ELR (cell line): ENCODE results near the gene HMCN1.
"Not testable (repeated sequence)": the region's sequence is repeated elsewhere in the genome, so short reads cannot be mapped to it uniquely, and the experiment has no call there.

Experiments
- DNase-seq: peaks from one replicate; pipeline ENCODE4 v3.0.0-alpha.2; 2015; ENCODE audit warnings: low read depth

Gene HMCN1

DNA sequence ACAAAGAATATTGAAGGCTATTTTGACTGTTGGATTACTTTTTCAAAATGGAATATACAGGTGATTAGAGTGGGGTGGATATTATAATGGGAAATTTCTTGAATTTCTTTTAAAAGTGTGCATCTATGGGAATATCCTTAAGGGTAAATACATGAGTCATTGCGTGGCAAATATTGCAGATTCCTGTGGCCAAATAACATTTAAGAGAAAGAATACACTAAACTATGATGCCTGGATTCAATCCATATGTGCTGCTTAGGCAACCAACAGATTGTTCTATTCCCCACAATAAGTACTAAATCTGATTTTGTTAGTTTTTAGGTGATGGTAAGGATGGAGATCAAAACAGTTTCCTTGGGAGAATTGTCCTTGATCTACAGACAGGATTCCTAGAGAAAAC lies 119.5 kb downstream of the HMCN1 start:
- DNase-seq: peak; percentile 86

DNA sequence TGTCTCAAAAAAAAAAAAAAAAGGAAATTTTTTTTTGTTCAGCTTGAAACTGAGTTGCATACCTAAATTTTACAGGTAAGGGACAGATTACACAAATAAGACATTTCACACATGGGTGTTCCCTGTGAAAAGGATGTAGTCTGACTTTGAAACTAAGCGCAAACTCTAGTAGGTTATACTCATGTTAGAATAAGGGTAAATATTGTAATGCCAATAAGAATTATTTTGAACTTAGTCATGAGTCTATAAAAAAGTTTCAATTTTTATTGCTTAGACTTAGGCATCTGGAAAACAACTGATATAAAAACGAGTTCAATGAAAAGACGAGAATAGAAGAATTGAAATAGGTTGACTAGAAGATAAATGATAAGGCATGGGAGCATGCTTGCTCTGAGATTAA lies 122.3 kb downstream of the HMCN1 start:
- no peak for DNase-seq

DNA sequence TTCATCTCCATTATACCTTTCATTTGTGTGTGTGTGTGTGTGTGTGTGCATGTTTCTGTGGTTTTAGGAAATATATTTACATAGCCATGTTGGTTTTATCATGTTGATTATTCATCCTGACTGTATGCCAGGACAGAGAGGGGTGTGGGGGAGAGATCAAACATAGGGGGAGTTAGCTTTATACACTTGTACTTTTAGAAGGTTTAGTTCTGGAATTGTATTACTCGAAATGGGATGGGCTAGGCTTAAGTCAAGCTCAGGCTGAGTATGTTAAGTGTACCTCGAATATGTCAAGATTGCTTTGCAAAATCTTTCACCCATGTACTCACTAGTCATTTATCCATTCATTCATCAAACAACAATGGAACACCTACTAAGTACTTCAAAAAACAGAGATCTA lies 123.3 kb downstream of the HMCN1 start:
- DNase-seq: peak; percentile 4

DNA sequence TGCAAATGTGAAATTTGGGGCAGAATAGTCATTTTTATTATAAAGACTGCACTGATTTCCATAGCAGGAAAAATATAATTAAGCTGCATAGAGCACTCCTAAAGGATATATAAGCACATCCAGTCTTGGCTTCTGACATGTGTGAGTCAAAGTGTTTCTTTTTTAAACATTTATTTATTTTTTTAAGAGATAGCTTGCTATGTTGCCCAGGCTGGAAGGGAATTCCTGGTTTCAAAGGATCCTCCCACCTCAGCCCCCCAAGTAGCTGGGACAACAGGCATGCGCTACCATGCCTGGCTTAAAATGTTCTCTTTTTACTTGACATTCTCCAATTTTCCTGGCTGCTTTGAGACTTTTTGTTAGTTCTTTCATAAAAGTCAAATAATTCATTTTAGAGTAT lies 126.1 kb downstream of the HMCN1 start:
- DNase-seq: no peak

DNA sequence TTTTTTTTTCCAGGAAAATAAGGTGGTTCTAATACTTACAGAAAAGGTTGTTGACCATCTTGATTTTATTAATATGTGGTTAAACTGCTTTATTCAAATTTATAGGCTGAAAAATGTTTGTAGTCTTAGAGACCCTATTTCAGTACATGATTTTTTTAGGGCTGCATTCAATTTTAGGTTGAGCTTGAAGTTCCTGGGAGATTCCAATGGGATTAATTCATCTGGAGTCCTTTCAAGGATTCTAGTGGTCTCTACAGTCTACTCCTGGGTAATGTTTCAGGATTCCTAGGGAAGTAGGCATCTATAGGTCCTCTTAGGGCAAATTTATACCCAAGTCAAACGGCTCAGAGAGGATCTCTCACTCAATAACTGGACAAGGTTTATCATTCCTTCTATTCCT lies 126.7 kb downstream of the HMCN1 start:
- no peak for DNase-seq

DNA sequence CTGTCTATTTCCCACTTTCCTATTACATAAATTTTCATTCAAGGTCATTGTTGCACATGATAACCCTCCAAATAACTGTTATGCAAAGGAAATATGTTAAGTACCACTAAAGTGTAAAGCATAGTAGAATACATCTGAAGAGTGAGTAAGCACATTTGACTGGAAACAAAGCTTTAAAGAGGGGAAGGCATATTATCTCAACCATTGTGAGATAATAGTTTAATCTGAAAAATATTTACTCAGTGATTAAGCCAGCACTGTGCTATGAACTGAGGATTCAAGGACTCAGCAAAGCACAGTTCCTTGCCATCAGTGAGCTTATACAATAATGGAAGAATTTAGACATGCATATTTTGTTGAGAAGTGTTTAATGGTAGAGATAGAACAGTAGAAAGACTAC lies 127.4 kb downstream of the HMCN1 start:
- no peak for DNase-seq

DNA sequence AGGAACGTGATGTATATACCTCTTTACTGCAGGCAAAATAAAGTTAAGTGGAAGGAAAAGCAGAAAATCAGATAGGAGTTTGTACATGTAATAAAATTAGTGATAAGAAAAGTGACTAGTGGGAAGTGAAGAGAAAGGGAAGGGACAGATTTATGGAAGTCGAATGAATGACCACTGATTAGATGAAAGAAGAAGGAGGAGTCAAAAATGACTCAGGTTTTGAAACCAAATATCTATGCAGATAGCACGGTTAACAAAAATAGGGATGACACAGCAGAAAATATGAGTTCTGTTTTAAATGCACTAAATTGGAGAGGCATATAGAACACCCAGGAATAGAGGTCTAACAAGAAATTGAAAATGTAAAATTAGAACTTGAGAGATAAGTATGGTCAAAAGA lies 128.0 kb downstream of the HMCN1 start:
- DNase-seq: peak; percentile 37

DNA sequence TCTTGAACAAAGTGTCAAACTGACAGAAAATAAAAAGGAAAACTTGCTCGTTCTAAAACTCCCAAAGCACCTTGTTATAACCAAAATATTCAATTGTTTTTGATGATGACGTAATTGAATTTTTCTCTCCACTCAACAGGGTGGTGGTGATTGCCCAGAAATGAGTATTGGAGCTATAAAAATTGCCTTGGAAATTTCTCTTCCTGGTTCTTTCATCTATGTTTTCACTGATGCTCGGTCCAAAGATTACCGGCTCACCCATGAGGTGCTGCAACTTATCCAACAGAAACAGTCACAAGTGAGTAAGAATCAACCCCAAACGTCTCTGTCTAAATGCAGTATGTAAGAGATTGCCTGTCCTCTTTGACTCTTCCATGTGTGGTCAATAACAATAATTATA lies 130.1 kb downstream of the HMCN1 start:
- DNase-seq: peak; percentile 12

DNA sequence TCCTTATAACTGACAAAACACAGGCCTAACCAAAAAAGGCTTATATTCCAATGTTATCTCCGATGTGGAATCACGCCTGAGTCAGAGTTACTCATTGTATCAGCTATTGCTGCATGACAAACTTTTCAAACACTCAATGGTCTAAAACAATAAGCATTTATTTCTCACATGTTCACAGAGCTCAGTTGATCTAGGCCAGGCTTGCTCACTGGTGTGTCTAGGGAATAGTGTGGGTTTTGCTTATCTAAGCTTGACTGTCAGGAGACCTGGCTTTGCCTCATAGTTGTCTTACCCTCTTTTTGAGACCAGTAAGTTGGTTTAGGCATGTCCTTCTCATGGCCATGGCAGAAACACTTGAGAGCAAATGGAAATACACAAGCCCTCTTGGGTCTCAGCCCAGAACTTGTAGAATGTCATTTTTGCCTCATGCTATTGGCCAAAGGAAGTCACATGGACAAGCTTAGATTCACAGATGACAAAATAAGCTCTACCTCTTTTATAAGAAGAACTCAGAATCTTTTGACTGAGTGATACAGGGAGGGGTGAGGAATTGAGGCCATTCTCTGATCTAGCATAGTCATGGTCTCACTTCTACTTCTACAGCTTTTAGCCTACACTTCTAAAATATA lies 130.8 kb downstream of the HMCN1 start:
- DNase-seq: peak; percentile 93

DNA sequence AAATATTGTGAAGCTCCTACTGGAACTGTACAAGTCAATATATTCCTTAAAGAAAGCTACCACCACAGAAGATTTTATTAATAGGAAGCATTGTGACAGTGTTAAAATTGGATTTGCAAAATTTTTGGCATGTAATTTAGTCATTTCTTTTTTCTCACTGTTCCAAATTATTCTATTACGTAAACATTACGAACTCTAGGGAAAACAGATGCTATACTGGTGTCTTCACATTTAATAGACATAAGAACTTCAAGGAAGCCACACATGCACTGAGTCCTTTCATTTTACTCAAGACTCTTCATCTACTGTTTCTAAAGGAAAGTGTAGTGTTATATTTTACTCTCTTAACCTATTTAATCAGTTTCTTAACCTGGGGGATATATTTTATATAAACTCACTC lies 135.4 kb downstream of the HMCN1 start:
- DNase-seq: no peak

DNA sequence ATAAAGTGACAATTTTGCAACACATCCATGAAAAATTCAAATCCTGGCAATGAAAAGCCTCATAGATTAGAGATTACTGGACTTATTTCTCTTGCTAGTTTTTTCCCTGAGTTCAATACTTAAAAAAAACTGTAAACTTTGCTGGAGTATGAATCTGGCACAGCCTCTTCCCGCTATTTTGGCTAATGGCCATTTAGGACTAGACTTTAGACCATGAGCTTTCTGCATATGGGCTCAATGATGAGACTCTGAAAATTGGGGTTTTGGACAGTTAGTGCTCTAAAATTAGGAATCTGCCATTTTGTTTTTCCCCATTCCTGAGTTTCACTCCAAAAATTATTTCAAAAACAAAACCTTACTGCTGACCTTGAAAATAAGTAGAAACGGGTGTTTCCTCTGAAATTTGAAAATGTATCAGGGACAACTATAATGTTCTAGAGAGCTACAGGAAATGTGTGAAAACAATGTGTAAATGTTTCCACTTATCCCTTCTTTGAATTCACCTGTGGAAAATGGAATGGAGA lies 137.5 kb downstream of the HMCN1 start:
- DNase-seq: no peak

DNA sequence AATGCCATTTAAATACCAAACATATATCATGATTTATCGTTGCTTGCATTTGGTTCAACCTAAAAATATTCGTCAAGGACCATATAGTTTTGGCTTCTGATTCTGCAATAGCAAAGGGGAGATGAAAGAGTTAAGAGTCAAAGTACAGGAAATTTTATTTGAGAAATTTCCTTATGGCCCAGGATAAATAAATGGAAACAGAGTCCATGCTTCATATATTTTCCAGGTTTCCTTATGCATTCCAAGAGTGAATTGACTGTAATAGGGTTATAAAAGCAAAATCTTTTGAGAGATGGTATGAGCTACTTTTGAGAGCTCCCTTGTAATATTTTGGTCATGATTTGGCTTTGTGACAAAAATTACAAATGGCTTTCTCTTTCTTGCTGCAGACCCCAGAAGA lies 140.1 kb downstream of the HMCN1 start:
- no peak for DNase-seq

DNA sequence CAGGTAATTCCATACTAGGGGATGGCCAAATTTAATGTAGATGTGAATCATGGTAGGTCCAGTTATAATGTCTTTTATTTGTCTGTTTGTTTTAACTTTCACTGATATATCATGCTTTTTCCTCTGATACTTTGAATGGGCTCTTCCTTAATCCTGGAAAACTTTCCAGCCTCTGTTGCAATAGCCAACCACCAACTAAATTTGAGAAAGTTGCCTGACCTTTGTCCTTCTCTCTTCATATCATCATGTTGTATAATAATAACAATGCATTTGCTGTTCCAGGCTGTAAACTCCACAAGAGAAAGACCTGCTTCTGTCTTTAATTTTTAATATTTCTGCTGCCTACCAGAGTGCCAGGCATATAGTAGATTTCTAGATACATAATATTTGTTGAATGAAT lies 146.1 kb downstream of the HMCN1 start:
- no peak for DNase-seq

DNA sequence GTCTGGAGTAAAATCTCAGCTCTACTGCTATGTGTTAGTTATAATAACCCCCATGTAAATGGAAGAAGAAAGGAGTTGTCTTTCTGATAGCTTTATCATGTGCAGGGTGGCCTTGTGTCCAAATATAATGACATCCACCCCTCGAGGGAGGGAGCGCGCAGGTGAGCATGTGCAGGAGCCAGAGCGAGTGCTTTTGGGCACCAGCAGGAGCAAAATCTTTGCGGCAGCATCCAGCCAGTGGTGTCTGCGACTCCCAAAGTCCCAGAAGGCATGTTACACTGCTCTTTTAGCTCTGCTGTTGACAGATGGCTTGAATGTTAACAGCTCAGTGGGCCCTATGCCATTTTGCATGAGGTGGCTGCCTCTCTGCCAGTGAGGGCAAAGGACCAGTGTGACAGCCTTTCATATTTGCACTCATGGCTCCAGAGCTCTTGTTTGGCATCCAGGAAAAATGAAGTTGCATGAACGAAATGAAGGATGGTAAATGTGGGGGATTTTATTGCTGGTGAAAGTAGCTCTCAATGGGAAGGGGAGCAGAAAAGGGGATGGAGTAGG lies 146.7 kb downstream of the HMCN1 start:
- no peak for DNase-seq

DNA sequence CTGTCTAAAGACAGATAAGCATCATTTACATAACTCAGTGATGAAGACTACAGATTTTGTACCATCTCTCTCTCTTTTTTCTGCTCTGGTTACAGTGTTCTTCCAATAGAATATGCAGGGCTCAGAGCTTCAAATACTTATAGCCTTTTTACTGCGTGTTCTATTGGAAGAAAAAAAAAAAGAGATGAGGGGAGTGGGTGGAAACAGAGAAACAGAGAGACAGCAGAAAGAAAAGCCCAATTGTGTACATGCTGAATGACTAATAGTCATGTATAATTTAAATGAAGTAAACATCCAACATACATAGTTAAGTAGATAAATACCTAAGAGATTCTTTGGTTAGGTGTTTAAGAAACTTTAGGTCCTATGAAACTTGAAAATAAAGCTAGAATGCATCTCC lies 151.9 kb downstream of the HMCN1 start:
- DNase-seq: no peak

DNA sequence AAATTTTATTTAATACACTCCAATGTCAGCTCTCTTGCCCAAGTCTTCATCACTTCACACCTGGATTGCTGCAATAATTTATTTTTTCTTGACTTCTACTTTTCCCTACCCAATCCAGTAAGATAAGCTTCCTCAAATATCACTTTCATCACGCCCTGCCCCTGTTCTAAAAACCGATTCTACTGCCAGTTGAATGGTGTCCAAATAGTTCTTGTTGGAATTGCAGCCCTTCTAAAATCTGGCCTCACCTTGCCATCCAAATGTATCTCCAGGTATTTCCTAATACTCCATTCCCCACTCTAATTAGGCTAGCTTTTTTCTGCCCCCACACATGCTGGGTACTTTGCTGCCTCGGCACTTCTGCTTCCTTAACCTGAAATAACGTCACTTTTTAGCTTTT lies 152.5 kb downstream of the HMCN1 start:
- no peak for DNase-seq

DNA sequence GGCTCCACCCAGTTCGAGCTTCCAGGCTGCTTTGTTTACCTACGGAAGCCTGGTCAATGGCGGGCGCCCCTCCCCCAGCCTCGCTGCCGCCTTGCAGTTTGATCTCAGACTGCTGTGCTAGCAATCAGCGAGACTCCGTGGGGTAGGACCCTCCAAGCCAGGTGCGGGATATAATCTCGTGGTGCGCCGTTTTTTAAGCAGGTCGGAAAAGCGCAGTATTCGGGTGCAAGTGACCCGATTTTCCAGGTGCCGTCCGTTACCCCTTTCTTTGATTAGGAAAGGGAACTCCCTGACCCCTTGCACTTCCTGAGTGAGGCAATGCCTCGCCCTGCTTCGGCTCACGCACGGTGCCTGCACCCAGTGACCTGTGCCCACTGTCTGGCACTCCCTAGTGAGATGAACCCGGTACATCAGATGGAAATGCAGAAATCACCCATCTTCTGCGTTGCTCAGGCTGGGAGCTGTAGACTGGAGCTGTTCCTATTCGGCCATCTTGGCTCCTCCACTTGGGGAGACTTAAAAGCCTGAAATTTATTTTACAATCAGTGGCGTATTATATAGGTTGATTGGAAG lies 158.7 kb downstream of the HMCN1 start:
- not testable (repeated sequence) for DNase-seq

DNA sequence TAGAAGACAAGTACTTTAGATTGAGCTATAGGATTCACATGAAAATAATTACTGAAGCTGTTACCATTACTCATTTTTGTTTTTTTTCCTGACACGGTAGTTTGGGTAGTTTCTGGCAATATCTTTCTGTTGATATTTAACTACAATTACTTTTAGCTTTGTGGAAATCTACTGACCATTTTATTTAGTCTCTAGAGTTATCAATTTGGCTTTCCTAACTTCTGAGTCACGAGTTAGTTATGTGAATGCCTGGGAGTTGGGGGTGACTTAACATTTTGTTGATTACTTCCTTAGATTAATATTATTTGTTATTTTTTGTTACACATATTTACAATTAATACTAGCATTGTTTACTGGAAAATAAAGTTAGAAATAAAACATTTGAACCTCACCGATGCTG lies 160.6 kb downstream of the HMCN1 start:
- peak; percentile 37 for DNase-seq

DNA sequence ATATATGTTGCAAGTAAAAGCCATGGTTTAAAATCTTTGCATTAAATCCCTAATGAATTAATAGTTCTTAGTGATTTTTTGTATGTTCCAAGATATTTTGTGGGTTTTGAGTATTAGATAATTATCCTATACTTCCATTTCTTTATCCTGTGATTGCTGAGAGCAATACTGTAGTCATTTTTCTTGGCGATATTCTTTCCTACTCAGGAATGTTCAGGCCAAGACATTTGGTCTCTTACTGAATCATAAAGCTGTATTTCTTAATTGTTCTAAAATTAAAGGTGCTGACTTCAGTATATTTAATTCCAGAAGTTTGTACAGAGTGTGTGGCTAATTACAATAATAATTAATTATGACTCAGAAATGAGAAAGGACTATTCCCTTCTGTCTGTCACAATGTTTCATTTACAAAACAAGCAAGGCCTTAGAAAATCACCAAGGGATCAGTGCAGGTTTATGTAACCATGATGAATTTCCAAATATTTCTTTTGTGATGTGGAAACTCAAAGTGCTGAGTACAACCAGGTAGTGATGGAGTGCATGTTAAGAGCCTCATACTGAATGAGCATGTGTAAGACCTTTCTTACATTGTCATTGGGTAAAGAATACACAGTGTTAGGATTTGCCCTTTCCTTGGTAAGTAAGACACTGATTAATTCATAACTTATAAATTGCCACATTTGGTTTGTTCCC lies 161.2 kb downstream of the HMCN1 start:
- DNase-seq: no peak

DNA sequence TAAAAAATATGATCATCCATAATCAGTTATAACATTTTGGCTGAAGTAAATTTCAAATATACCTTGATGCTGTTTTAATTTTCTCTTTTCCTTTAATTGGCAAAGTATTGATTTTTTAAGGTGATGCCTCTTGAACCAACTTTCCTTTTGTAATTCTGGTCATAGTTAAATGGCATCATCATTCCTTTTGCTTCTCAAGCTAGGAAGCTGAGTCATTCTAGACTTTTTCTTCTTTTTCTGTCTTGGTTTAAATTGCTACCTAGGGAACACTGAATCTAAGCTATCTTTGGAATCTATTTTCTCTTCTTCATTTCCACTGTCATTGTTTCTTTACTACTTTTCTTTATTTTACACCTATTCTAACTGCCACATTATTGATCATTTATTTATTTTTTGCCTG lies 162.7 kb downstream of the HMCN1 start:
- DNase-seq: peak; percentile 3

DNA sequence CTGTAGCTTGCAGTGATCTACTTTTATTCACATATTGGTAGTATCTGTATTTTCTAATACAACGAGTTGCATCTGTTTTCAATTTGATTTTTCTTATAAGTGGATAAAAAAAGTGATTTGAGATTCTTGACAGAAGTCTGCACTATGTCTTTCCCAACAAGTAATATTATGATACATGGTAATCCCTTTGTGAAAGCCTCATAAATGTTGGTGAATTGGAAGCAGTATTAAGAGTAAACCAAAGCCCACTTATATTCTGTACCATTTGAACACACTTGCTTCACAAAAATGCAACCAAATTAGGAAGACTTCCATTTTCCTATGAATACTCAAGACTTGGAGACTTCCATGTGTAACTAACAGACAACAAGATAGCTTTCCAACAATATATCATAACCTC lies 172.0 kb downstream of the HMCN1 start:
- no peak for DNase-seq

DNA sequence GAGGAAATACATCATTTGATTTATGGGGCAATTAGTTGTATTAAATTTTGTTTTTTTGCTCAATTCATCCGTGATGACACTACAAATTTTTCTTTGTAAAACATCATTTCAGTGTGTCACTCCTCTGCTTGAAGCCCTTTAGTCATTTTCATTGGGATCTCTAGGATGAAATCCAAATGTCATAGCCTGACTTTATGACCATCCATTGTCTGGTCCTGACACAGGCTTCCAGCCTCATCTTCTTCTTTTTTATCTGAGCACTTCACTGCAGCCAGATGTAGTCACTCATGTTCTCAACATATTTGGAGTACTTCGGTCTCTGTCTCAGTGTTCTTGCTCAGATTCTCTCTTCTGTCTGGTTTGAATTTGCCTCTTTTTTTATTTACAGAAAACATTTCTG lies 173.1 kb downstream of the HMCN1 start:
- DNase-seq: no peak

DNA sequence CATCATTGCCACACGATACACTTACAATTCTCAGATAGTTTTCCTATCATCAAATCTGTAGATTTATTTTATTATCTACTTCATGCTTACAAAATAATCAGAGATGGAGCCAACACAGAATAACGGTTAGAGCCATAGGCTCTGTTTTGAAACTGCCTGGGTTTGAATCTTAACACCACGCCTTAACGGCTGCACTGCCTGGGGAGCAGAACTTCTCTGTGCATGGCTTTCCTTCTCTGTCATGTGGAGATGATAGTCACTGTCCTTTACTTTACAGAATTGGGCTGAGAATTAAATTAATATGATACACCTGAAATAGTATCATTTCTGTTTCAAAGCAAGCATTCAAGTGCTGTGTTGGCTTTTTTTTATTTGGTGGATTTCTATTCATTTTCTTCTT lies 177.8 kb downstream of the HMCN1 start:
- DNase-seq: no peak
